Measurements from ENCODE around the gene CERKL.
A peak's percentile ranks its signal among the peaks of the same experiment; 100 is the strongest.

The CERKL gene

DNA sequence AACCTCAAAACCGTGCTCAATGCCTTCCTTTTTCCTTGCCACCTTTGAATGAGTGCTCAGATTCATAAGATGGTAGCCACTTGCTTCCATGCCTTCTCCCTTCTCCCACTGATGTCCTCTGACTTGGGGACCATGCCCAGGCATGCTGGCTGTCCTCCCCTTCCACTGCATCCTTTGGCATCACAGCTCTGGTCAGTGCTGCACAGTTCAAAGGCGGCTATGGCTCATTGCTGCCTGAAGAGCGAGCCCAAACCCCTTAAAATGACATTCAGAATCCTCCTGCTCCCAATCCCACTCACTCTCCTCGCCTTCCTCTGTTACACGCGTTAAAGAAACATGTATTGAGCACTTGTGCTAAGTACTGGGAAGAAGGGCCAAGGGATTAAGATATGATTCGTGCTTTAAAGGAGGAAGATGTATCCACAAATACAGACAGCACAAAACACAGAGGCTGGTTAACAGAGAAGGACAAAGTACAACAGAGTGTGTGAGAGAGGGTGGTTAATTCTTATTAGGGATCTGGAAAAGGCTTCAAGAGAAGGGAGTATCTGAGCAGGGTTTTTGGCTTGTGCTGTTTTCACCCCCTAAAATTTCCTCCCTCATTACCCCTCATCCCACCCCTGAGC lies 81.8 kb downstream of the CERKL start:
- TF ChIP-seq, protein P1, sequence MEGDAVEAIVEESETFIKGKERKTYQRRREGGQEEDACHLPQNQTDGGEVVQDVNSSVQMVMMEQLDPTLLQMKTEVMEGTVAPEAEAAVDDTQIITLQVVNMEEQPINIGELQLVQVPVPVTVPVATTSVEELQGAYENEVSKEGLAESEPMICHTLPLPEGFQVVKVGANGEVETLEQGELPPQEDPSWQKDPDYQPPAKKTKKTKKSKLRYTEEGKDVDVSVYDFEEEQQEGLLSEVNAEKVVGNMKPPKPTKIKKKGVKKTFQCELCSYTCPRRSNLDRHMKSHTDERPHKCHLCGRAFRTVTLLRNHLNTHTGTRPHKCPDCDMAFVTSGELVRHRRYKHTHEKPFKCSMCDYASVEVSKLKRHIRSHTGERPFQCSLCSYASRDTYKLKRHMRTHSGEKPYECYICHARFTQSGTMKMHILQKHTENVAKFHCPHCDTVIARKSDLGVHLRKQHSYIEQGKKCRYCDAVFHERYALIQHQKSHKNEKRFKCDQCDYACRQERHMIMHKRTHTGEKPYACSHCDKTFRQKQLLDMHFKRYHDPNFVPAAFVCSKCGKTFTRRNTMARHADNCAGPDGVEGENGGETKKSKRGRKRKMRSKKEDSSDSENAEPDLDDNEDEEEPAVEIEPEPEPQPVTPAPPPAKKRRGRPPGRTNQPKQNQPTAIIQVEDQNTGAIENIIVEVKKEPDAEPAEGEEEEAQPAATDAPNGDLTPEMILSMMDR (IDR thresholded peaks at IDR 0.05) = no peak

DNA sequence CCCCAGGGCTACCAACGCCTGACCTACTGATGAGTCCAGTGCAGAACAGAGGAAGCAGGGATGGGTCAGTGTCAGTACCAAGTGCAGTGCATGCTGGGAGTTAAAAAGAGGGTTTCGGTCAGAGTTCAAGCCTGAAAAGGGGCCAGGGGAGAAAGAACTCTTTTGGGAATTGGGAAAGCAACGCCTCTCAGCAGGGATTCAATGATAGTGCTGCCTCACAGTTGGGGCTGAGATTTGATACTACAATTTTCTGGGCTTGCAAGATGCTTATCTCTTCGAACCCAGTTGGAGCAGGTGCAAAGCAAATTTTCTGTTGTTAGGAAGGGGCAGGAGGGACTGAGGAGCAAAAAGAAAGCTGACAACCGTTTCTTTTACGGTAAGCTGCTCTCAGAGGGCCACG lies 82.6 kb downstream of the CERKL start:
- TF ChIP-seq, protein P1 (IDR thresholded peaks at IDR 0.05) = no peak

DNA sequence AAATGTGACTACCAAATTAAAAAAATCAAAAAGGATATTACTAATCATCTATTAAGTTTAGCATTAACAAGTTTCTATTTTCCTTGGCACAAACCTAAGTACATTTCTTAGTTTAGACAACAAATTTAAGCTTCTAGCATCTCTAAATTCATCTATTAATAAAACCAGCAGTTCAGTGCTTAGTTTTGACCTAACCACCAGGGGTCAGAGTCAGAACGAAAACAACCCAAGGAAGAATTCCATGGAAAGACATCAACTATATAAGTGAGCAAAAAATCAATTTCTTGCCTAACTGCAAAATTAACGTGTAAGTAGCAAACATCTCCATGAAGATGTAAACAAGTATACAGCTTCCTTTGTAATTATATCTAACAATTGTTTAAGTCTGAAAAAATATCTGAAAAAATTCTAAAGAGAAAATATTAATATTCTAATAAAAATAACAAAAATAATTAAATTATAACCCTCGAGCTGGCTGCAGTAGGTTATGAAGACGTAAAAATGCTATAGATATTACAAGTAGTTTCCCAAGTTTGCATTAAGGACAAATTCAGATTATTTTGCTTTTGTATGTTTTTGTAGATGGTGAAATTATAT lies 83.7 kb downstream of the CERKL start:
- TF ChIP-seq, protein P1 (IDR thresholded peaks at IDR 0.05) = peak; percentile 56

GRCh38 chr2:181570833-181571661 lies 85.9 kb downstream of the CERKL start:
- TF ChIP-seq, protein P1 (IDR thresholded peaks at IDR 0.05) = peak; percentile 49

DNA sequence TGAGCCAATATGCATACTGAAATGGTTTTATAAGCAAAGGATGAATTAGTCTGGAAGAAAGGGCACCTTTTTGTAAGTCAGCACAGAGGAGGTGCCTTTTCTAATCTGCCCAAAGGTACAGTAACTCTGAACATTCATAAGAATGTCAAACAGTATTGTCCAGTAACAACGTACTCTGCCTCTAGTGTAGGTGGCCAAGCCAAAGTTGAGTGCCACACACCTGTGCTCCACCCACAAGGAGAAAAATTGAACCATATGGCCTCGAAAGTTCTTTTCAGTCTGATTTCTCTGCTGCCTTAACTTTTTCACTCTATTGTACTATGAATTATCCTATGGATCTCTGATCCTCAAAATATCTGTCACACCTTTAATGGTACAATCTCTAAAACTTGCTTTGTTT lies 86.8 kb downstream of the CERKL start:
- TF ChIP-seq, protein P1 (IDR thresholded peaks at IDR 0.05) = no peak

GRCh38 chr2:181566334-181567032 lies 90.4 kb downstream of the CERKL start:
- TF ChIP-seq, protein P1 (IDR thresholded peaks at IDR 0.05) = no peak

GRCh38 chr2:181563101-181563692 lies 93.7 kb downstream of the CERKL start:
- TF ChIP-seq, protein P1 (IDR thresholded peaks at IDR 0.05) = no peak

All from LNCAP (cell line).